Coronary artery (tissue), 2 donors: ENCODE measurements around the gene TMEM200C.

Source experiments
- DNase-seq: peaks from one replicate; pipeline ENCODE4 v3.0.0-alpha.2; 2017; ENCODE audit warnings: low spot score
- H3K27ac ChIP-seq, 2 donors: fragments of 200-600 bp; sonication (generic); one replicate each; pipeline ENCODE4 v1.5.1; 2016 to 2019
- H3K4me3 ChIP-seq: fragments of 200-600 bp; sonication (generic); 2 replicates; pipeline ENCODE4 v1.5.1; 2016; ENCODE audit warnings: mild to moderate bottlenecking, moderate library complexity
- CTCF ChIP-seq: fragments of 200-600 bp; sonication (generic); IDR thresholded peaks from one replicate; pipeline ENCODE4 v1.5.1; 2019; ENCODE audit warnings: antibody characterized with exemption

Gene TMEM200C

GRCh38 chr18:5937121-5937520 lies 41.8 kb upstream of the TMEM200C start:
- no peak for DNase-seq
- Histone ChIP-seq H3K27ac (no peak overlapping the region), H3K4me3 (no peak overlapping the region)
- TF ChIP-seq CTCF, result no peak

DNA sequence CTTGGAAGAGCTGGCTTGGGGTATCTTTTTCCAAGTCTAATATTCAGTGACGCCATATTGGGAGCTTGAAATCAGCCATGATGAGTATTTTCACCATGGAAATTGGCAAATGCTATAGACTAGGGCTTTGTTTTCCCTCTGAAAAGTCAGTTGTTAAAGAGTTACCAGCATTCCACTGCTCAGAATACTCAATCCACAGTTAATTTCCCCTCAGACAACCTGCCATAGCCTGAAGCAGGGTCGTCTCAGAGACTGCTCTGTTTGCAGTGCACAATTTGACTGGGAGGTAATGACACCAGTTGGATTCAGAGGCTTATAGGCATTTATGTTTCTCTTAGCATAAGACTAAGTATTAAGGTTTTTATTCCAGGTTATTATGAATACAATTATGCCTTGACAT lies 35.5 kb upstream of the TMEM200C start:
- no peak for DNase-seq
- Histone ChIP-seq H3K4me3 (no peak overlapping the region), H3K27ac (no peak overlapping the region)
- no peak for TF ChIP-seq CTCF

DNA sequence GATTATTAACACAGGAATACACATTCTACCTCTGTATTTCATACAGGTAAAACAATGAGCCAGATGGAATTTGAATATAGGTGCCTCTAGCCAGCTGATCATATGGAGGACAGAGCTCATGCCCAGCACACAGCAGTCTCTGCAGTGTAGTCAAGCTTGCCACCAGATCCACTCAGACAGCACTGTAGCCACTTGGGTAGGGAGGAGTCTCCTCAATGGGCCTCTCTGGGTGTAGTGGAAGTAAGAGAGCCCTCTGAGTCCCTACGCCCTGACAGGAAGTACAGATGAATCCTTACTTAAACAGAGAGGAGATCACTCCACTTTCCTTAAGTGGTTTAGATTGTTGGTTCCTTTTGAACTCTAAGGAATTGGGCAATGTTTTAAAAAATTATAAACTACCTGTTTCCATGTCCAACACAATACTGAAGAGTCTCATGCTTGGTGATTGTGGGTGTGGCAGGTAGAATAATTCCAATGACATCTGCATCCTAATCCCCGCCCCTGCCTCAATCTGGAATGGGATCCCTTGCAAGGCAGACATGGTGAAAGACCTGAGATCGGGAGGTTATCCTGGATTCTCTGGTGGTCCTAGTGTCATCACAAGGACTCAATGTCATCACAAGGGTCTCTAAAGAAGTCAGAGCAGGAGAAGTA lies 23.0 kb upstream of the TMEM200C start:
- TF ChIP-seq CTCF, result no peak
- H3K27ac ChIP-seq, result no peak overlapping the region
- no peak for DNase-seq
- H3K4me3 ChIP-seq, result no peak overlapping the region

- H3K4me3 ChIP-seq, result no peak overlapping the region
- H3K27ac ChIP-seq, result no peak overlapping the region
- no peak for TF ChIP-seq CTCF
- no peak for DNase-seq
These were observed 19.6 kb upstream of the TMEM200C start for GRCh38 chr18:5914951-5915350.

- H3K27ac ChIP-seq, result no peak overlapping the region
- no peak overlapping the region for H3K4me3 ChIP-seq
- no peak for DNase-seq
- TF ChIP-seq CTCF, result no peak
These were observed 18.7 kb upstream of the TMEM200C start for GRCh38 chr18:5914016-5914415.

DNA sequence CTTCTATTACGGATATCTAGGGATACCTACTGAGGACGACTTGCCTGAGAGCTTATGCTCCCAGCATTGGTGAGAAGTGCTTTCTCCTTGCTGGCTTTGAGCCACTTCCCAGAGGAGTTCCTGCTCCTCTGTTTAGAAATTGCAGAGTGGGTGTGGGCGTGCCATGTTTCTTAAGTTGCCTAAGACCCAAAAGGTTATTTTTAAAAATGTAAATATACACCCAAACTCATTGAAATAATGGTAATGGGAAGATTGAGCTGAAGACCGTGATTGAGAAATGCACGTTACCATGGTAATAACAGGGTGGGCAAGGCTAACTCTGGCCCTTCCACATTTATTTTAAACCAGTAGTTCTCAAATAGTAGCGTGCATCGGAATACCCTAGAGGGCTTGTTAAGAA lies 17.2 kb upstream of the TMEM200C start:
- H3K27ac ChIP-seq, result no peak overlapping the region

More for the DNA sequence above, 17.2 kb upstream of the TMEM200C start:
- no peak for DNase-seq
- TF ChIP-seq CTCF, result no peak
- H3K4me3 ChIP-seq, result no peak overlapping the region
